H1 (cell line): Measurements from ENCODE around the gene MTARC1. TPM values are rescaled to one million over a fixed set of nuclear protein-coding genes. Genes with fewer than 3 reads are reported as not detected.

Experiments
- CTCF ChIA-PET: fragments of 300-600 bp; sonication (Branson Sonifier 250); formaldehyde crosslinking; loops from one replicate; lab custom pipeline; 2021; ENCODE audit not compliant: partially characterized antibody; lab: Charles Lee
- POLR2A ChIA-PET: fragments of 300-600 bp; sonication (Branson Sonifier 250); formaldehyde crosslinking; loops from one replicate; lab custom pipeline; 2021; ENCODE audit warnings: inconsistent platforms; ENCODE audit not compliant: partially characterized antibody; lab: Charles Lee
- DNase-seq, 2 experiments: peaks; one replicate each; pipeline versions ENCODE4 v3.0.0 to v3.0.0-alpha.2; 2010 to 2022; ENCODE audit warnings: low spot score in 2 of 2, low read depth in 1 of 2, mixed read lengths in 1 of 2
- FAIRE-seq: peaks from 2 replicates; lab custom pipeline; 2011; peaks lifted over from hg19 to GRCh38; lab: Jason Lieb, UNC
- H2AFZ ChIP-seq: 2 replicates; pipeline ENCODE4 v1.8.1; 2012; ENCODE audit warnings: low read length, inconsistent platforms
- H2AK5ac ChIP-seq: 2 replicates; pipeline ENCODE4 v1.6.1; 2013; ENCODE audit warnings: low read depth, low read length
- H2BK120ac ChIP-seq: replicated peaks from 2 replicates; pipeline ENCODE3; 2013; ENCODE audit warnings: low read depth, low read length, inconsistent platforms
- H2BK12ac ChIP-seq: 2 replicates; pipeline ENCODE4 v1.6.1; 2013; ENCODE audit warnings: low read depth, low read length
- H2BK15ac ChIP-seq: 2 replicates; pipeline ENCODE4 v1.6.1; 2013; ENCODE audit warnings: low read length
- H2BK20ac ChIP-seq: 2 replicates; pipeline ENCODE4 v1.6.1; 2013; ENCODE audit warnings: low read length
- H2BK5ac ChIP-seq: 2 replicates; pipeline ENCODE4 v1.6.1; 2013; ENCODE audit warnings: low read depth, low read length
- H3K14ac ChIP-seq: 2 replicates; pipeline ENCODE4 v1.6.1; 2013; ENCODE audit warnings: inconsistent platforms; ENCODE audit not compliant: insufficient read length
- H3K18ac ChIP-seq: 2 replicates; pipeline ENCODE4 v1.6.1; 2013; ENCODE audit warnings: low read length; ENCODE audit errors: extremely low read depth
- H3K23ac ChIP-seq: 2 replicates; pipeline ENCODE4 v1.6.1; 2013; ENCODE audit warnings: inconsistent platforms; ENCODE audit not compliant: insufficient read length
- H3K23me2 ChIP-seq: 2 replicates; pipeline ENCODE4 v1.6.1; 2013; ENCODE audit warnings: low read depth, low read length
- H3K27ac ChIP-seq: 2 replicates; pipeline ENCODE4 v1.6.1; 2011; ENCODE audit warnings: low read depth, low read length, inconsistent platforms
- H3K27me3 ChIP-seq, 4 experiments: replicated peaks in 1 of 4; 1 replicate in 1 of 4; 2 replicates in 3 of 4; pipeline versions ENCODE4 v1.6.1 to v1.8.1; 2011 to 2013; ENCODE audit warnings: low read length in 3 of 4, mild to moderate bottlenecking in 3 of 4, inconsistent platforms in 2 of 4, mixed read lengths in 2 of 4, moderate library complexity in 1 of 4; ENCODE audit not compliant: control insufficient read depth in 3 of 4, insufficient read depth in 3 of 4; ENCODE audit errors: extremely low read depth in 1 of 4
- H3K36me3 ChIP-seq, 4 experiments: 2 replicates each; pipeline versions ENCODE4 v1.6.1 to v1.8.1; 2011 to 2013; ENCODE audit warnings: mild to moderate bottlenecking in 4 of 4, low read length in 3 of 4, moderate library complexity in 2 of 4, control low read depth in 1 of 4, inconsistent platforms in 1 of 4; ENCODE audit not compliant: insufficient read depth in 4 of 4, control insufficient read depth in 2 of 4
- H3K4ac ChIP-seq: replicated peaks from 2 replicates; pipeline ENCODE3; 2013; ENCODE audit warnings: low read length, low read depth, mixed read lengths, inconsistent platforms; ENCODE audit not compliant: insufficient read length
- H3K4me1 ChIP-seq, 4 experiments: replicated peaks in 1 of 4; 1 replicate in 1 of 4; 2 replicates in 3 of 4; pipeline versions ENCODE4 v1.6.1 to v1.8.1; 2011 to 2013; ENCODE audit warnings: low read length in 3 of 4, inconsistent platforms in 2 of 4, mixed read lengths in 1 of 4; ENCODE audit not compliant: insufficient read depth in 4 of 4, control insufficient read depth in 3 of 4
- H3K4me2 ChIP-seq, 2 experiments: 2 replicates each; pipeline versions ENCODE4 v1.6.1 to v1.8.1; 2011 to 2013; ENCODE audit warnings: low read depth in 2 of 2, low read length in 2 of 2, control low read depth in 1 of 2, inconsistent platforms in 1 of 2, mild to moderate bottlenecking in 1 of 2; ENCODE audit not compliant: insufficient read depth in 1 of 2
- H3K4me3 ChIP-seq, 4 experiments: fragments of 200-600, 300-600 bp in 1 of 4; sonication (generic), shearing (Covaris generic), sonication (Bioruptor Twin) in 1 of 4; 2 replicates each; pipeline versions ENCODE4 v1.5.1 to v1.8.1; 2011 to 2016; ENCODE audit warnings: low read length in 4 of 4, low read depth in 3 of 4, control low read depth in 2 of 4, inconsistent platforms in 2 of 4, mild to moderate bottlenecking in 2 of 4, mixed read lengths in 1 of 4, moderate library complexity in 1 of 4; ENCODE audit not compliant: insufficient read depth in 2 of 4; ENCODE audit errors: extremely low read depth in 1 of 4
- H3K56ac ChIP-seq: replicated peaks from 2 replicates; pipeline ENCODE3; 2013; ENCODE audit warnings: low read depth, mild to moderate bottlenecking, mixed read lengths, low read length, inconsistent platforms; ENCODE audit not compliant: insufficient read length
- H3K79me1 ChIP-seq: 2 replicates; pipeline ENCODE4 v1.6.1; 2013; ENCODE audit warnings: low read depth, low read length, control low read depth
- H3K79me2 ChIP-seq, 2 experiments: 2 replicates each; pipeline versions ENCODE4 v1.6.1 to v1.8.1; 2012 to 2013; ENCODE audit warnings: low read length in 2 of 2, mild to moderate bottlenecking in 2 of 2, inconsistent platforms in 1 of 2; ENCODE audit not compliant: insufficient read depth in 2 of 2, control insufficient read depth in 1 of 2
- H3K9ac ChIP-seq, 4 experiments: replicated peaks in 1 of 4; 1 replicate in 1 of 4; 2 replicates in 3 of 4; pipeline versions ENCODE4 v1.6.1 to v1.8.1; 2011 to 2013; ENCODE audit warnings: low read depth in 3 of 4, low read length in 3 of 4, control low read depth in 2 of 4, mild to moderate bottlenecking in 2 of 4, moderate library complexity in 2 of 4, inconsistent platforms in 1 of 4; ENCODE audit errors: extremely low read depth in 1 of 4
- H3K9me3 ChIP-seq, 2 experiments: 2 replicates each; pipeline versions ENCODE4 v1.6.1 to v1.8.1; 2012 to 2013; ENCODE audit warnings: mild to moderate bottlenecking in 2 of 2, moderate library complexity in 2 of 2, control low read depth in 1 of 2, inconsistent platforms in 1 of 2, low read depth in 1 of 2, low read length in 1 of 2, mixed read lengths in 1 of 2; ENCODE audit not compliant: insufficient read depth in 2 of 2
- H4K20me1 ChIP-seq, 2 experiments: replicated peaks in 1 of 2; 2 replicates each; pipeline versions ENCODE3 to v1.8.1; 2011 to 2013; ENCODE audit warnings: inconsistent platforms in 2 of 2, low read length in 2 of 2, mild to moderate bottlenecking in 1 of 2; ENCODE audit not compliant: insufficient read depth in 2 of 2, control insufficient read depth in 1 of 2
- H4K5ac ChIP-seq: 2 replicates; pipeline ENCODE4 v1.6.1; 2013; ENCODE audit warnings: low read length, low read depth, mixed read lengths, inconsistent platforms; ENCODE audit not compliant: insufficient read length
- H4K8ac ChIP-seq: 2 replicates; pipeline ENCODE4 v1.8.0; 2013; ENCODE audit warnings: mild to moderate bottlenecking, moderate library complexity, low read length, inconsistent platforms; ENCODE audit not compliant: insufficient read depth; ENCODE audit errors: extremely low read depth
- H4K91ac ChIP-seq: replicated peaks from 2 replicates; pipeline ENCODE3; 2013; ENCODE audit warnings: low read length, mixed read lengths, inconsistent platforms; ENCODE audit not compliant: insufficient read length
- ATF2 ChIP-seq: IDR thresholded peaks from 2 replicates; pipeline ENCODE4 v1.6.1; 2012; ENCODE audit warnings: low read length, inconsistent platforms
- KDM5A ChIP-seq: fragments of 200-600 bp; IDR thresholded peaks from 2 replicates; pipeline ENCODE4 v1.7.1; 2012; ENCODE audit warnings: mild to moderate bottlenecking, low read length, inconsistent platforms, mixed read lengths
- POLR2AphosphoS5 ChIP-seq: IDR thresholded peaks from 2 replicates; pipeline ENCODE4 v1.6.1; 2011; ENCODE audit warnings: low read depth, low read length
- SIN3A ChIP-seq, 2 experiments: IDR thresholded peaks in 1 of 2; conservative IDR thresholded peaks in 1 of 2; 2 replicates each; pipeline ENCODE4 v1.6.1; 2011 to 2012; ENCODE audit warnings: low read length in 2 of 2, improper control_type of control experiment in 1 of 2, low read depth in 1 of 2, mild to moderate bottlenecking in 1 of 2
- TAF1 ChIP-seq: IDR thresholded peaks from 2 replicates; pipeline ENCODE4 v1.6.1; 2011; ENCODE audit warnings: mild to moderate bottlenecking, low read depth, low read length
- TAF7 ChIP-seq: optimal IDR thresholded peaks from 2 replicates; pipeline ENCODE3; 2011; ENCODE audit warnings: low read depth, mild to moderate bottlenecking, inconsistent platforms, low read length, moderate library complexity, borderline replicate concordance
- TEAD4 ChIP-seq: IDR thresholded peaks from 2 replicates; pipeline ENCODE4 v1.6.1; 2012; ENCODE audit warnings: low read depth, low read length, inconsistent platforms, mixed read lengths
- YY1 ChIP-seq: IDR thresholded peaks from 2 replicates; pipeline ENCODE4 v1.6.1; 2011; ENCODE audit warnings: low read depth, mild to moderate bottlenecking, low read length
- WGBS, 2 experiments: shearing (Covaris generic) in 1 of 2; methylation state at CpG; one replicate each; pipeline versions ENCODE4 v1.1.6 to v1.1.7; 2013 to 2015; ENCODE audit warnings: low lambda C conversion rate in 2 of 2, mixed read lengths in 2 of 2, inconsistent platforms in 1 of 2, low coverage in 1 of 2, missing lambda C conversion rate in 1 of 2; ENCODE audit not compliant: insufficient replicate concordance in 2 of 2, insufficient coverage in 1 of 2, insufficient read length in 1 of 2; ENCODE audit errors: extremely low coverage in 1 of 2, missing lambda C conversion rate in 1 of 2; 5-methylcytosine and 5-hydroxymethylcytosine counted together
- polyA plus RNA-seq, 7 experiments: library from polyadenylated mRNA; depleted of rRNA in 3 of 7; stranded (reverse) in 5 of 7; unstranded in 2 of 7; fragments of >200 nt in 5 of 7; fragments of 200-250 nt in 2 of 7; gene quantifications; 1 replicate in 5 of 7; 2 replicates in 1 of 7; 4 replicates in 1 of 7; pipeline versions ENCODE4 v1.2.1 to v1.2.3, GENCODE V29; 2011 to 2013; ENCODE audit warnings: missing spikeins in 2 of 7, mixed read lengths in 2 of 7
- total RNA-seq: library from RNA; stranded (reverse); fragmentation: NEBNext Ultra II Directional; extraction: Animal tissue kit (Norgen Biotek cat#: 25700); gene quantifications from 2 replicates; pipeline ENCODE4 v1.2.1, GENCODE V29; 2021
- TF ChIP-seq, protein P1 (sequence below): IDR thresholded peaks from 2 replicates; pipeline ENCODE4 v1.6.1; 2012; ENCODE audit warnings: inconsistent platforms

Gene MTARC1
- total and polyA plus RNA-seq, 2 of the 8 experiments (the other 6 are each of a cell fraction or from before 2014, with no cell fraction given): 17.2 to 46.2 TPM

DNA sequence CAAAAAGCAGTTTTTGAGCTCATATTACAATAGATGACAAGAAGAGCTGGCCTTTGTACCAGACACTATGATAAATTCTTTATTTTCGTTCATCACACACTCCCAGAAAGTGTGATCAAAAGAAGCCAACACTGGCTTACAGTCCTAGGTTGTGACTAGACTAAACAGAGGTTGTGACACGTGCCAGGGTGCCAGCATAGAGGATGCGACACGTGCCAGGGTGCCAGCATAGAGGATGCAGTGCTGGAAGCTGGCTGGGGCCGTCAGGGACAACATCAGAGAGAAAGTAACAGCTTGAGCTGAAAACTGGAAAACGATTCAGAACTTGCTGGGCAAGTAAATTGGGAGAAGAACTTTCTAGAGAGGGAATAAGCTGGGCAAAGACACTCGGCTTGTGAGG lies 2.2 kb downstream of the MTARC1 start:
- FAIRE-seq: no peak
- no peak overlapping the region for H4K8ac ChIP-seq
- H3K4ac ChIP-seq: no peak overlapping the region
- peaks cover 9% of the 10 kb centered on the region; the same call in 1 of the 2 replicates for H3K23me2 ChIP-seq
- no peak overlapping the region for H2BK12ac ChIP-seq
- H2AFZ ChIP-seq: no peak overlapping the region
- no peak overlapping the region for H2BK20ac ChIP-seq
- H3K9me3 ChIP-seq: no peaks in the 10 kb centered on the region
- no peak overlapping the region; a peak in 1 of 4 replicates for H3K4me2 ChIP-seq
- H3K9ac ChIP-seq: no peak overlapping the region
- POLR2A ChIA-PET: interaction anchor here (1.5 kb wide), 2 partner anchors 10 to 40 kb away, joined by 3 to 5 read pairs; partner anchors contain the start of gene MTARC2
- no peak overlapping the region for H4K5ac ChIP-seq
- peaks cover 4 to 14% (median 11%) of the 10 kb centered on the region in 4 experiments for H3K4me1 ChIP-seq
- no peaks in the 10 kb centered on the region for H3K27me3 ChIP-seq
- H2BK15ac ChIP-seq: no peak overlapping the region
- peaks cover 0 to 15% of the 10 kb centered on the region in 2 experiments; a peak in 2 of 4 replicates for H3K79me2 ChIP-seq
- no peak overlapping the region for H3K18ac ChIP-seq
- H2BK120ac ChIP-seq: no peak overlapping the region
- H3K79me1 ChIP-seq: peaks cover 3% of the 10 kb centered on the region
- CTCF ChIA-PET: interaction anchor here (0.6 to 8.2 kb wide), 14 partner anchors 12 to 508 kb away, joined by 3 to 96 read pairs (median 5); partner anchors contain the start of gene MTARC2
- H3K27ac ChIP-seq: no peak overlapping the region
- peaks cover 0 to 3% of the 10 kb centered on the region in 2 experiments for H4K20me1 ChIP-seq
- H3K56ac ChIP-seq: no peak overlapping the region
- no peak overlapping the region for H2AK5ac ChIP-seq
- 90% methylated on average over 7 of the region's 7 CpGs; no CpG with 5 or more reads in 1 of the 2 experiments for WGBS, 2 experiments
- H3K4me3 ChIP-seq: no peak overlapping the region
- DNase-seq: no peak
- H3K14ac ChIP-seq: no peak overlapping the region
- H4K91ac ChIP-seq: no peak overlapping the region
- no peak overlapping the region for H2BK5ac ChIP-seq
- no peak overlapping the region for H3K23ac ChIP-seq
- H3K36me3 ChIP-seq: peaks cover 0 to 13% (median under 1%) of the 10 kb centered on the region in 4 experiments; a peak in 2 of 8 replicates
- TF ChIP-seq TAF7 (no peak), YY1 (no peak), SIN3A (conservative IDR thresholded peaks at IDR 0.05 in 1 of 2, IDR thresholded peaks at IDR 0.05 in 1 of 2; ENCODE audit: low read depth in 1 of 2, low read length in 2 of 2) (no peak), TEAD4 (no peak), POLR2AphosphoS5 (no peak), ATF2 (no peak), KDM5A (no peak), TAF1 (no peak)
- TF ChIP-seq, protein P1, sequence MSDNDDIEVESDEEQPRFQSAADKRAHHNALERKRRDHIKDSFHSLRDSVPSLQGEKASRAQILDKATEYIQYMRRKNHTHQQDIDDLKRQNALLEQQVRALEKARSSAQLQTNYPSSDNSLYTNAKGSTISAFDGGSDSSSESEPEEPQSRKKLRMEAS: no peak
